Osteoblast (primary cell): ENCODE measurements around the gene MARCHF7. TPM values are rescaled to one million over a fixed set of nuclear protein-coding genes. Genes with fewer than 3 reads are reported as not detected.
A peak's percentile ranks its signal among the peaks of the same experiment; 100 is the strongest.

Experiments
- DNase-seq: peaks from one replicate; pipeline ENCODE4 v3.0.0; 2011; ENCODE audit warnings: low spot score, mixed read lengths; ENCODE audit not compliant: insufficient read length; ENCODE audit errors: missing footprints
- H2AFZ ChIP-seq: 2 replicates; pipeline ENCODE4 v1.6.0; 2011; ENCODE audit warnings: mild to moderate bottlenecking, low read length
- H3K27ac ChIP-seq: 2 replicates; pipeline ENCODE4 v1.5.1; 2011; ENCODE audit warnings: mild to moderate bottlenecking, low read depth, low read length, moderate library complexity
- H3K27me3 ChIP-seq: 2 replicates; pipeline ENCODE4 v1.6.0; 2012; ENCODE audit warnings: mild to moderate bottlenecking, control low read depth, inconsistent platforms, low read length, moderate library complexity; ENCODE audit not compliant: insufficient read depth
- H3K36me3 ChIP-seq: 2 replicates; pipeline ENCODE4 v1.5.1; 2011; ENCODE audit warnings: mild to moderate bottlenecking, low read length, control low read depth, moderate library complexity; ENCODE audit not compliant: insufficient read depth
- H3K4me1 ChIP-seq: 2 replicates; pipeline ENCODE4 v1.5.1; 2011; ENCODE audit warnings: mild to moderate bottlenecking, low read length, control low read depth, moderate library complexity; ENCODE audit not compliant: insufficient read depth
- H3K4me2 ChIP-seq: 2 replicates; pipeline ENCODE4 v1.6.0; 2011; ENCODE audit warnings: mild to moderate bottlenecking, low read length; ENCODE audit not compliant: insufficient read depth
- H3K4me3 ChIP-seq: fragments of 200-600 bp; sonication (generic); 3 replicates; pipeline ENCODE4 v1.5.1; 2012; ENCODE audit warnings: mild to moderate bottlenecking, low read length, inconsistent platforms; ENCODE audit not compliant: insufficient read depth
- H3K79me2 ChIP-seq: 2 replicates; pipeline ENCODE4 v1.6.0; 2012; ENCODE audit warnings: mild to moderate bottlenecking, low read length, control low read depth, inconsistent platforms; ENCODE audit not compliant: insufficient read depth
- H3K9me3 ChIP-seq: 2 replicates; pipeline ENCODE4 v1.5.1; 2011; ENCODE audit warnings: low read depth, low read length, control low read depth
- H4K20me1 ChIP-seq: 2 replicates; pipeline ENCODE4 v1.6.0; 2012; ENCODE audit warnings: mild to moderate bottlenecking, low read length, control low read depth; ENCODE audit not compliant: insufficient read depth
- CTCF ChIP-seq: IDR thresholded peaks from 2 replicates; pipeline ENCODE4 v1.5.1; 2011; ENCODE audit warnings: mild to moderate bottlenecking, low read depth, low read length, moderate library complexity; ENCODE audit errors: extremely low read depth
- total RNA-seq: library from RNA; depleted of rRNA; stranded (reverse); fragments of >200 nt; gene quantifications from 2 replicates; pipeline ENCODE4 v1.2.3, GENCODE V29; 2012

MARCHF7 gene
- total RNA-seq, 1 donor = 106 TPM

- peaks cover 2% of the 10 kb centered on the region for H4K20me1 ChIP-seq
- no peaks in the 10 kb centered on the region for H3K27me3 ChIP-seq
- H3K9me3 ChIP-seq = no peaks in the 10 kb centered on the region
- H3K4me2 ChIP-seq = no peak overlapping the region
- TF ChIP-seq CTCF = no peak
- H2AFZ ChIP-seq = no peak overlapping the region
- H3K4me1 ChIP-seq = peaks cover 16% of the 10 kb centered on the region
- H3K79me2 ChIP-seq = peaks cover 15% of the 10 kb centered on the region
- peaks cover 2% of the 10 kb centered on the region for H3K36me3 ChIP-seq
- H3K27ac ChIP-seq = no peak overlapping the region
- no peak overlapping the region for H3K4me3 ChIP-seq
- no peak for DNase-seq
Observed at GRCh38 chr2:159708066-159708760, 4.1 kb upstream of the MARCHF7 start.

- H3K79me2 ChIP-seq = peaks cover 39% of the 10 kb centered on the region
- peak overlapping the region; percentile 83 for H3K27ac ChIP-seq
- TF ChIP-seq CTCF = no peak
- H2AFZ ChIP-seq = peak overlapping the region; percentile 73
- peaks cover 28% of the 10 kb centered on the region for H3K4me1 ChIP-seq
- H3K4me2 ChIP-seq = peak overlapping the region; percentile 83
- peaks cover 11% of the 10 kb centered on the region for H3K36me3 ChIP-seq
- H3K4me3 ChIP-seq = peak overlapping the region; percentile 15
- H3K27me3 ChIP-seq = no peaks in the 10 kb centered on the region
- DNase-seq = peak; percentile 81
- peaks cover 27% of the 10 kb centered on the region for H4K20me1 ChIP-seq
- H3K9me3 ChIP-seq = no peaks in the 10 kb centered on the region
Observed at GRCh38 chr2:159710601-159711180, 1.6 kb upstream of the MARCHF7 start.

- Histone ChIP-seq H3K4me2 (peak overlapping the region; percentile 83), H4K20me1 (peaks cover 35% of the 10 kb centered on the region), H3K79me2 (peaks cover 49% of the 10 kb centered on the region), H2AFZ (peak overlapping the region; percentile 92), H3K36me3 (peaks cover 19% of the 10 kb centered on the region), H3K4me3 (peak overlapping the region; percentile 99), H3K27me3 (no peaks in the 10 kb centered on the region), H3K9me3 (no peaks in the 10 kb centered on the region), H3K4me1 (peaks cover 27% of the 10 kb centered on the region), H3K27ac (peak overlapping the region; percentile 83)
- TF ChIP-seq CTCF = no peak
- DNase-seq = no peak
Observed at GRCh38 chr2:159711562-159712142, 654 bp upstream of the MARCHF7 start.

- no peak for TF ChIP-seq CTCF
- no peaks in the 10 kb centered on the region for H3K27me3 ChIP-seq
- H3K27ac ChIP-seq = peak overlapping the region; percentile 96
- H3K4me1 ChIP-seq = peaks cover 27% of the 10 kb centered on the region
- DNase-seq = peak; percentile 72
- H3K79me2 ChIP-seq = peaks cover 62% of the 10 kb centered on the region
- H3K4me2 ChIP-seq = peak overlapping the region; percentile 83
- no peaks in the 10 kb centered on the region for H3K9me3 ChIP-seq
- H3K36me3 ChIP-seq = peaks cover 29% of the 10 kb centered on the region
- peak overlapping the region; percentile 99 for H3K4me3 ChIP-seq
- peaks cover 47% of the 10 kb centered on the region for H4K20me1 ChIP-seq
- H2AFZ ChIP-seq = peak overlapping the region; percentile 93
Observed at GRCh38 chr2:159712929-159713420, 669 bp downstream of the MARCHF7 start.
